ENCODE measurements around the gene SENP3.

- TF ChIP-seq, protein P1, sequence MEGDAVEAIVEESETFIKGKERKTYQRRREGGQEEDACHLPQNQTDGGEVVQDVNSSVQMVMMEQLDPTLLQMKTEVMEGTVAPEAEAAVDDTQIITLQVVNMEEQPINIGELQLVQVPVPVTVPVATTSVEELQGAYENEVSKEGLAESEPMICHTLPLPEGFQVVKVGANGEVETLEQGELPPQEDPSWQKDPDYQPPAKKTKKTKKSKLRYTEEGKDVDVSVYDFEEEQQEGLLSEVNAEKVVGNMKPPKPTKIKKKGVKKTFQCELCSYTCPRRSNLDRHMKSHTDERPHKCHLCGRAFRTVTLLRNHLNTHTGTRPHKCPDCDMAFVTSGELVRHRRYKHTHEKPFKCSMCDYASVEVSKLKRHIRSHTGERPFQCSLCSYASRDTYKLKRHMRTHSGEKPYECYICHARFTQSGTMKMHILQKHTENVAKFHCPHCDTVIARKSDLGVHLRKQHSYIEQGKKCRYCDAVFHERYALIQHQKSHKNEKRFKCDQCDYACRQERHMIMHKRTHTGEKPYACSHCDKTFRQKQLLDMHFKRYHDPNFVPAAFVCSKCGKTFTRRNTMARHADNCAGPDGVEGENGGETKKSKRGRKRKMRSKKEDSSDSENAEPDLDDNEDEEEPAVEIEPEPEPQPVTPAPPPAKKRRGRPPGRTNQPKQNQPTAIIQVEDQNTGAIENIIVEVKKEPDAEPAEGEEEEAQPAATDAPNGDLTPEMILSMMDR (IDR thresholded peaks at IDR 0.05): no peak
- TF ChIP-seq POLR2A (IDR thresholded peaks at IDR 0.05): no peak
Measured at GRCh38 chr17:7538891-7539545, 22.7 kb upstream of the SENP3 start.

All from adrenal gland (tissue), 5 donors.